GM13977 (cell line): ENCODE data around the gene TMBIM4.
A peak's percentile ranks its signal among the peaks of the same experiment; 100 is the strongest.

ENCODE experiments used
- DNase-seq: peaks from one replicate; pipeline ENCODE4 v3.0.0; 2012; ENCODE audit warnings: low spot score
- CTCF ChIP-seq: IDR thresholded peaks from 2 replicates; pipeline ENCODE4 v1.5.1; 2012; ENCODE audit warnings: mild to moderate bottlenecking, control low read depth; ENCODE audit not compliant: insufficient read depth; ENCODE audit errors: extremely low read depth, missing control alignments
- in situ Hi-C: fragments of 300-500 bp; cut with MboI; formaldehyde crosslinking; loops from one replicate; pipeline ENCODE4 v1.12.0; 2022; ENCODE audit warnings: low sequenced_read_pairs, low pct_unique_long_range_greater_than_20kb, mixed read lengths, inconsistent platforms; ENCODE audit not compliant: unreplicated experiment

TMBIM4 gene

DNA sequence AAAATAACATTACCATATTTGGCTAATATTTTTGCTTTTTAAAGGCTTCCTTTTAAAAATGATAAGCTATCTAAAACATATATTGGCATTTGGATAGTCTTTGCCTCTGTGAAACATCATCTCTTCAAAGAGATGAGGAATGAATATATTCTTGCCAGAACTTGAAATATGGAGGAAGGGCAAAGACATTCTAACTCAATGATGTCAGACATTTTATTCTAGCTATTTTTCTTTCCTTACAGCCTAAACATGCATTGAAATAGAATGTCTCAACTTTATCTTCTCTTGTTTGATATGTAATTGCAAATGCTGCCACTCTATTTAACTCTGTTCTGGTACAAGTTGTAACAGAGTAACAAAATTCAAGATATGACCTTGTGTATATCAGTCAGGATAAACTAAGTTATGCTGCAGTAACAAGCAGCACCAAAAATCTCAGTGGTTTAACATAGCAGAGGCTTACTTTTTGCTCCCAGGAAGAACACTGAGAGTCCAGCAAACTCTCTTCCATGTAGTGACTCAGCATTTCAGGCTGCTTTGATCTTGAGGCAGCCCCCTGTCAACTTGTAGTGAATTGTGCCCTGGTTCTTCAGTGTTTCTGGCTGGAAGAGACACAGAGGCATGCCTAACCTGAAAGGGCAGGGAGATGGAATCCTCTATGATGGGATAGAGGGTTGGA is 30.2 kb upstream of the TMBIM4 start:
- TF ChIP-seq CTCF = no peak
- DNase-seq = no peak
- in situ Hi-C loops = no loop called here

- no peak for DNase-seq
- in situ Hi-C loops = no loop called here
- no peak for TF ChIP-seq CTCF
These were observed 29.3 kb upstream of the TMBIM4 start for GRCh38 chr12:66199141-66199540.

DNA sequence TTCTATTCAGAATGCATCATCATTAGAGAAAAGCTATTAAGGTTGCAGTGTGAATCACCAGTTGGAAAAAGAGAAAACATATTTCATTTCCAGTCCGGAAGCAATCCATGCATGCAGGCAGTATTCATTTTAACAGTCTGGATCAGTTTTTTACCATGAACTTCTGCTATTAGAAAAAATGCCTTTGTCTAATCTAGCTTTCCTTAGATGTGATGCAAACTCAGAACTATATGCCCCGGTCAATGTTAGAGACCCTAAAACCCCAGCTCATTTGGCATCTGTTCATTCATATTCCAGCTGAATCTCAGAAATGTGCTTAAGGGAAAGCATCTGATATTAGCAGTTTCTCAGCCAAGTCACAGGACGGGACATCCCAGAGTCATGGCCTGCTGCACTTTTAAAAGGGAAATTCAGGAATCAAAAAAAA is 27.7 kb upstream of the TMBIM4 start:
- DNase-seq = no peak
- TF ChIP-seq CTCF = no peak
- in situ Hi-C loops = no loop called here

- TF ChIP-seq CTCF = no peak
- in situ Hi-C loops = no loop called here
- DNase-seq = peak; percentile 63
These were observed 27.0 kb upstream of the TMBIM4 start for GRCh38 chr12:66196806-66197205.

GRCh38 chr12:66195242-66195641 is 25.4 kb upstream of the TMBIM4 start:
- in situ Hi-C loops = no loop called here
- no peak for DNase-seq
- no peak for TF ChIP-seq CTCF

- in situ Hi-C loops = no loop called here
- DNase-seq = no peak
- TF ChIP-seq CTCF = no peak
These were observed 24.3 kb upstream of the TMBIM4 start for GRCh38 chr12:66194122-66194521.

- no peak for TF ChIP-seq CTCF
- no peak for DNase-seq
- in situ Hi-C loops = no loop called here
These were observed 21.8 kb upstream of the TMBIM4 start for GRCh38 chr12:66191547-66192126.
